Fibroblast of the aortic adventitia (primary cell): Measurements from ENCODE around the gene FGD3. TPM values are rescaled to one million over a fixed set of nuclear protein-coding genes. Genes with fewer than 3 reads are reported as not detected.
A peak's percentile ranks its signal among the peaks of the same experiment; 100 is the strongest.

ENCODE experiments used
- DNase-seq: peaks from one replicate; pipeline ENCODE4 v3.0.0-alpha.2; 2010; ENCODE audit warnings: low read depth
- H3K4me3 ChIP-seq: 2 replicates; pipeline ENCODE4 v1.5.1; 2011; ENCODE audit warnings: low read depth, mild to moderate bottlenecking, control low read depth, low read length, moderate library complexity
- total RNA-seq: library from RNA; depleted of rRNA; stranded (reverse); fragments of >200 nt; gene quantifications from 2 replicates; pipeline ENCODE4 v1.2.3, GENCODE V29; 2012; ENCODE audit warnings: low replicate concordance
- TF ChIP-seq, protein P1 (sequence below): IDR thresholded peaks from 2 replicates; pipeline ENCODE4 v1.5.1; 2011; ENCODE audit warnings: mild to moderate bottlenecking, low read length, control low read depth, inconsistent platforms; ENCODE audit not compliant: insufficient read depth

The FGD3 gene
- total RNA-seq, 1 donor: not detected

DNA sequence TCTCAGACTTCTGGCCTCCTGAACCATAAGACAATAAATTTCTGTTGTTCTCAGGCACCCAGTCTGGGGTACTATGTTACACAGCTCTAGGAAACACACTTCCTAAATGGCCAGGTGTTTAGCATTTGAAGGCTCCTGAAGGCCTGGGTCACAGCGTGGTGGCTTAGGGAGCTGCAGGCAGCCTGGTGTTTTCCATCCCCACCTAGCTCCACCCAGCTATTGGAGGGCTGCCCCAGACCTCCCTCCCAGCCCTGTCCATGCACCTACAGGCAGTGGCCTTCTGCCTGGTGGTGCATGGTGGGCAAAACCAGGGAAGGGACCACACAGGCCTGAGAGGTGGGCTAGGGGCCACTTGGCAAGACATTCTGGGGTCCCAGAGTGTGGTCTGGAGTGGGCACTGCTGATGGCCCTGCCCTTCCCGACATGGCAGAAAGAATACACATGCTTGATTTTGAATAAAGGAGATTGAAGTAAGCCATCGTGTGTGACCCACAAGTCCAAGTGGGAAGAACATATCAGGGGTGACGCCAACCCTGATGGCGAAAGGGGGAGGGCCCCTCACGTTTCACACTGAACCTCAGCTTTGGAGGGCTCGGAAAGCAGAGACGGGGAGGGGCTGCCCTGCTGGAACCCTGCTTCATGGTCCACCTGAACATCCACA is 109.8 kb downstream of the FGD3 start:
- H3K4me3 ChIP-seq: no peak overlapping the region
- DNase-seq: no peak
- TF ChIP-seq, protein P1, sequence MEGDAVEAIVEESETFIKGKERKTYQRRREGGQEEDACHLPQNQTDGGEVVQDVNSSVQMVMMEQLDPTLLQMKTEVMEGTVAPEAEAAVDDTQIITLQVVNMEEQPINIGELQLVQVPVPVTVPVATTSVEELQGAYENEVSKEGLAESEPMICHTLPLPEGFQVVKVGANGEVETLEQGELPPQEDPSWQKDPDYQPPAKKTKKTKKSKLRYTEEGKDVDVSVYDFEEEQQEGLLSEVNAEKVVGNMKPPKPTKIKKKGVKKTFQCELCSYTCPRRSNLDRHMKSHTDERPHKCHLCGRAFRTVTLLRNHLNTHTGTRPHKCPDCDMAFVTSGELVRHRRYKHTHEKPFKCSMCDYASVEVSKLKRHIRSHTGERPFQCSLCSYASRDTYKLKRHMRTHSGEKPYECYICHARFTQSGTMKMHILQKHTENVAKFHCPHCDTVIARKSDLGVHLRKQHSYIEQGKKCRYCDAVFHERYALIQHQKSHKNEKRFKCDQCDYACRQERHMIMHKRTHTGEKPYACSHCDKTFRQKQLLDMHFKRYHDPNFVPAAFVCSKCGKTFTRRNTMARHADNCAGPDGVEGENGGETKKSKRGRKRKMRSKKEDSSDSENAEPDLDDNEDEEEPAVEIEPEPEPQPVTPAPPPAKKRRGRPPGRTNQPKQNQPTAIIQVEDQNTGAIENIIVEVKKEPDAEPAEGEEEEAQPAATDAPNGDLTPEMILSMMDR: no peak

DNA sequence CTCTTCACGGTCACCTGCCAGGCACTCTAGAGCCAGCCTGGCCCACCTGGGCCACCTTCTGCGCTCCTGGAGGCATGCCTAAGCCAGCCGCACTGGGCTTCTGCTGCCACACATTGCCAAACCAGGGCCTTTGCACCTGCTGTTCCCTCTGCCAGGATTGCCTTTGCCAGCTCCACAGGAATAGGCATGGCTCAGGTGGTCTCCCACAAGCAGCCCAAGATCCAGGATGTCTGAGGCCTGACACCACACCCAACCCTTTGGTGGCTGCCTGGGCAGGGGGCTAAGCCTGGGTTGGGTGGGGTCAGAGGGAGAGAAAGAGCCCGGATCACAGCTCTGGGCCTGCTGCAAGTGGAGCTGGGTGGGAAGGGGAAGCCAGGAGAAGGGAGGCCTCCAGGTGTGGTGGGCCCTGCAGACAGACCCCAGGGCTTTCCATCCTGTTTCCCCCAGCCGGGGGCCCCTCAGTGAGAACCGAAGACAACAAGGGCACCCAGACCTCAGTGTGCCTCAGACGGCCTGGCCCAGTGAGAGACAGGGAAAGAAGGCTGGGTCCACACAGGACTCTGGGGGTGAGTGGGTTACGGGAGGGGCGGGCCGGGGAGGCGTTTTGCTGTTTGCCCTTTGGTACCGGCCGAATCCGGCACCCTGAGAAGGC is 110.5 kb downstream of the FGD3 start:
- TF ChIP-seq, protein P1: no peak
- H3K4me3 ChIP-seq: no peak overlapping the region
- no peak for DNase-seq

DNA sequence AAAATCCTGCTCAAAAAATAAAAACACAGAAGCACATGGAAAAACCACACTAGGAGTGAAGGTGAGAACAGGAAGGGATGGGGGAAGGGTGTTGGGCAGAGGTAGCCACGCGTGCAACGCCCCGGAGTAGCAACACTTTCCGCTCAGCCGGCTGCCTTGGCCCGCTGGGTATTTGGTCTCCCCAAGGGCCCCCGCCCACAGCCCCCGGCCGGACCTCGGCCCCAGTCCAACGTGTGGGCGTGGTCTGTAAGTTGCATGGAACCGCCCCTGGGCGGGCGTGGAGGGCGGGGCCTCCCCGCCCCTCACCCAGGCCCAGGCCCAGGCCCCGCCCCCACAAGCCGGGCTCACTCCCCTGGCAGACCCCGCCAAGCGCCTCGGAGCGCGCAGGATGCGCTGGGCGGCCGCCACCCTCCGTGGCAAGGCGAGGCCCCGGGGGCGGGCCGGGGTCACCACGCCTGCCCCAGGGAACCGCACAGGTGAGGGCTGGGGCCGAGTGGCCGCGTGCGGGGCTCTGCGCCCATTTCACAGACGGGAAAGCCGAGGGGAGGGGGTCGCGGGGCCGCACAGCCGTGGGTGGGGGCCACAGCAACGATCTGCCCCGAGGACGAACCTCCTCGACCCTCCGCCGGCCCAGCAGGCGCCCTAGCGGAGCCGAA is 111.2 kb downstream of the FGD3 start, which contains the start of gene SUSD3:
Gene SUSD3, plus strand, starts transcription at position 347 of the 656 bp plus-strand sequence. Its CDS starts 42 bp downstream, at position 389.
- peak within 1 kb of the TSS; percentile 31 for H3K4me3 ChIP-seq
- TF ChIP-seq, protein P1: no peak
- peak; percentile 9 for DNase-seq

DNA sequence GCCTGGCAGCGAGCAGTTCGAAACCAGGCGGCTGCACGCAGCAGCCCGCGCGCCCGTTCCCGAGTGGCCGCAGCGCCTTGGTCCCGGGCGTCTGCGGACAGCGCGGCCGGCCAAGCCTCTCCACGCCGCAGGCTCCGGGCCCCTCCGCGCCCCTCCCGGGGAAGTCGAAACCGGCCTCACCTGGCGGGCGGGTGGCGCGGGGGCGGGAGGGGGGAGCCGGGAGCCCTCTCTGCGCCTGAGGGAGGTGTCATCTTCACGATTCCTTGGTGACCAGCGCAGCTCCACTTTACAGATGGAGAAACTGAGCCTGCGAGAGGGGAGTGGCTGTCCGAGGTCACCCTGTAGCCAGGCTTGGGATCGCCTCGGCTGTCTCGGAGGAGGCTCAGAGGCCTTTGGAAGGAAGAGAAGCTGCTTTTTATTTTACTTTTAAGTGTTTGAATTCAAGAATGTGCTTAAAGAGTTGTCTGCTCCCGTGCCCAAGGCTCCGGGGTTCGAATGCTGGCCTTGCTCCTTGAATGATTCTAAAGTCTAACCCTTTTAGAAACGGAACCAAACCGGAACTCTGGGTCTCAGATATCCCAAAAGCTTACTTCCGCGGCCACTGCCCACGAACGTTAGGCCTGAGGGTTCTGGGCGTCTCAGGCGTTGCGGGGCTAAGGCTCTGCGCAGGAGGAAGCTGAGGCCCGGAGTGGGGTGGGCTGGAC is 111.8 kb downstream of the FGD3 start:
- DNase-seq: no peak
- peak overlapping the region; percentile 31 for H3K4me3 ChIP-seq
- TF ChIP-seq, protein P1: no peak

DNA sequence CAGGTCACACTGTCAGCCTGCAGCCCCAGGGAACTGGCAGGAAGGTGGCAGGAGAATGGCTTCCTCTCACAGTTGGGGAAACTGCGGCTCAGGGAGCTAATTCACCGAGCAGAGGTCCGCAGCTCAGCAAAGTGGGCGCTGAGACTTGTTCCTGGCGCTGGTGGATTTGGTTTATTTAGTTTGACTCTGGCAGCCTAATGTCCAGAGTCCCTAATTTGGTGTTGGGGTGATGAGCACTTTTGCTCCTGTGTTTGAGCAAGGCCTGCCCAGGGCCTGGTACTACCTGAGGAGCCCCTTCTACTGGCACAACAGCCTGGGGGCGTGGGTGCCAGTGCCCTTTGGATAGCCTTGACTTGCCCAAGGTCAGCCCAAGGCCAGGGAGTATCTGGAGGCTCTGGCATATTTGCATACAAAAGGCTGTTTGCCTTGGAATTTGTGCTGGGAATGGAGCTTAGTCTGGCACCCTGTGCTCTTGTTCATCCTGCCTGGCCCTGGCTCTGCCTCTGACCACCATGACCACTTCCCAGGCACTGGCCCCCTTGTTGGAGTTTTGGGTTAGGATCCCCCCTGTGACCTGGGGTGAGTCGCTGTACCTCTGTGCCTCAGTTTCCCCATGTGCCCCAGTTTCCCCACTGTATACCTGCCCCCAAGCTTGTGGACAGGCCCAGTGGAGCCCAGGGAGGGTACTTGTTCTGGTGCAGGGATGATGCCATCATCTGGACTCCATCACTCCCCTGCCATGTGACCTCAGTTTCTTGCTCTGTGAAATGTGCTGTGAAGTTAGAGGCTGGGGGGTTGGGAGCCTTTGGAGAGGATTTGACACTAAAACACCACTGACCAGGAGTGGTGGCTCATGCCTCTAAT is 112.6 kb downstream of the FGD3 start:
- TF ChIP-seq, protein P1: no peak

More for the DNA sequence above, 112.6 kb downstream of the FGD3 start:
- DNase-seq: no peak
- H3K4me3 ChIP-seq: no peak overlapping the region
